Measurements from ENCODE around the gene AFAP1L2. TPM values are rescaled to one million over a fixed set of nuclear protein-coding genes. Genes with fewer than 3 reads are reported as not detected.

Gene AFAP1L2
- total RNA-seq, 2 donors from 2014 or later: 1.8 to 3.0 TPM

GRCh38 chr10:114327537-114328440, 76.5 kb downstream of the AFAP1L2 start:
- Mint-ChIP-seq H3K4me1 (no peaks in the 10 kb centered on the region), H3K4me3 (no peak overlapping the region), H3K27me3 (peaks cover 11% of the 10 kb centered on the region), H3K36me3 (ENCODE audit: low read depth) (no peaks in the 10 kb centered on the region), H3K27ac (no peak overlapping the region)
- ATAC-seq: no peak
- DNase-seq: no peak
- H3K9me3 ChIP-seq (ENCODE audit: control insufficient read depth, low read length, poor library complexity, severe bottlenecking): no peaks in the 10 kb centered on the region

DNA sequence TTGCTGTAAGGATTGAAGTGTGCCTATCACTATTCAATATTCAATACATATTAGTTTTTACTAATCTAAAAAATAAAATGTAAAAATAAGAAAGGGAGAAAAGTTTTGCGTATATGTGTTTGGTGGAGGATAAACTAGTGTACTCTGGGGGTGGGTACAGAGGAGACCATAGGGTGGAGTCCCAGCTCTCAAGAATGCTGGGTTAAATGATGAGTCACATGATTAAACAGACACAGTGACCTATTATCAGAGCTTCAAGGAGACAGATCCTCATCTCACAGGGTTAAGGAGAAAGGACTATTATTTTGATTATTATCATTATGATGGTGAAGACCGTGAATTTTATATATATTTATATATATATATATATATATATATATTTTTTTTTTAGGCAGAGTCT, 77.5 kb downstream of the AFAP1L2 start:
- Mint-ChIP-seq H3K36me3 (ENCODE audit: low read depth) (no peaks in the 10 kb centered on the region), H3K27ac (no peak overlapping the region), H3K4me3 (no peak overlapping the region), H3K4me1 (peaks cover 3% of the 10 kb centered on the region), H3K27me3 (peaks cover 18% of the 10 kb centered on the region)
- no peak for DNase-seq
- H3K9me3 ChIP-seq (ENCODE audit: control insufficient read depth, low read length, poor library complexity, severe bottlenecking): no peaks in the 10 kb centered on the region
- no peak for ATAC-seq

DNA sequence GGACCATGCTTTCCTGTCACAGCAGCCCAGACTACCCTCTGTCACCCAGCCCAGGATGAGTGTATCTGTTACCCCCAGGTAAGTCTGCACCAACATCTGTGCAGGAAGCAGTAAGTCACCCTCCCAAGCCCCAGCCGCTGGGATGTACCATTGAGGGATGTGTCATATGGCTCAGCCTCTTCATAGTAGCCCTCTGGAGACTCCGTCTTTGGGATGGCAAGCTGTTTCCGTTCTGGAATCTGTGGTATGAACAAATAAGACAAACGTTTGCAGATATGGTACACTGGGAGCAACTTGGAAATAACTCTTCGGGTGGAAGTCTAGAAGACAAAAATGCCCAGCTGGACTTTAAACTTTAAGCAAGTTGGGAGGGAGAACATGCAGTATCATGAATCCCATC, 81.3 kb downstream of the AFAP1L2 start:
- ATAC-seq (no peak), DNase-seq (no peak)
- no peaks in the 10 kb centered on the region for H3K36me3 Mint-ChIP-seq (ENCODE audit: low read depth)
- no peak overlapping the region for H3K4me3 Mint-ChIP-seq
- peaks cover 7% of the 10 kb centered on the region for H3K4me1 Mint-ChIP-seq
- H3K9me3 ChIP-seq (ENCODE audit: control insufficient read depth, low read length, poor library complexity, severe bottlenecking): no peaks in the 10 kb centered on the region
- H3K27me3 Mint-ChIP-seq: peaks cover 20% of the 10 kb centered on the region
- H3K27ac Mint-ChIP-seq: no peak overlapping the region

DNA sequence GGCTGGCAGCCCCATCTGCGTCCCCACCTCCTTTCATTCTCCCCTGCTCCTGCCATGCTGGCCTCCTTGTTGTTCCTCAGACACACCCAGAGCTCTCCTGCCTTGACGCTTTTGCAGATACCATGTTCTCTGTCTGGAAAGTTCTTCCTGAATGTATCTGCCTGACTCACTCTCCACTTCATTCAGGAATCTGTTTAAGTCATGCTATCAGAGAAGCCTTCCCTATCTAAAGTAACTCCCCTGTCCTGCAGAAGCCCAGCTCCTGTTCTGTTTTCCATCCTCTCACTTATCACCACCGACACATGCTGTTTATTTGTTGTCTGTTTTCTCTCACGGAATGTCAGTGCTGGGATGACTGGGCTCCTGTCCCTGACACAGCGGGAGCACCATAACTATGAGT, 82.0 kb downstream of the AFAP1L2 start:
- no peaks in the 10 kb centered on the region for H3K9me3 ChIP-seq (ENCODE audit: control insufficient read depth, low read length, poor library complexity, severe bottlenecking)
- Mint-ChIP-seq H3K4me1 (peaks cover 7% of the 10 kb centered on the region), H3K27ac (no peak overlapping the region), H3K36me3 (ENCODE audit: low read depth) (no peaks in the 10 kb centered on the region), H3K27me3 (peaks cover 20% of the 10 kb centered on the region), H3K4me3 (no peak overlapping the region)
- DNase-seq: no peak
- no peak for ATAC-seq

- ATAC-seq (no peak), DNase-seq (no peak)
- peaks cover 7% of the 10 kb centered on the region for H3K4me1 Mint-ChIP-seq
- H3K4me3 Mint-ChIP-seq: no peak overlapping the region
- no peak overlapping the region for H3K27ac Mint-ChIP-seq
- no peaks in the 10 kb centered on the region for H3K9me3 ChIP-seq (ENCODE audit: control insufficient read depth, low read length, poor library complexity, severe bottlenecking)
- H3K36me3 Mint-ChIP-seq (ENCODE audit: low read depth): no peaks in the 10 kb centered on the region
- H3K27me3 Mint-ChIP-seq: peaks cover 34% of the 10 kb centered on the region
Observed at GRCh38 chr10:114320249-114321116, 83.8 kb downstream of the AFAP1L2 start.

GRCh38 chr10:114319406-114320248, 84.7 kb downstream of the AFAP1L2 start:
- Mint-ChIP-seq H3K36me3 (ENCODE audit: low read depth) (no peaks in the 10 kb centered on the region), H3K4me1 (peaks cover 7% of the 10 kb centered on the region), H3K4me3 (no peak overlapping the region), H3K27ac (no peak overlapping the region), H3K27me3 (peaks cover 35% of the 10 kb centered on the region)
- ATAC-seq (no peak), DNase-seq (no peak)
- no peaks in the 10 kb centered on the region for H3K9me3 ChIP-seq (ENCODE audit: control insufficient read depth, low read length, poor library complexity, severe bottlenecking)

- ATAC-seq (no peak), DNase-seq (no peak)
- peaks cover 27% of the 10 kb centered on the region for H3K27me3 Mint-ChIP-seq
- H3K9me3 ChIP-seq (ENCODE audit: control insufficient read depth, low read length, poor library complexity, severe bottlenecking): no peaks in the 10 kb centered on the region
- H3K36me3 Mint-ChIP-seq (ENCODE audit: low read depth): no peaks in the 10 kb centered on the region
- H3K4me3 Mint-ChIP-seq: no peak overlapping the region
- H3K4me1 Mint-ChIP-seq: peaks cover 4% of the 10 kb centered on the region
- no peak overlapping the region for H3K27ac Mint-ChIP-seq
Observed at GRCh38 chr10:114316744-114317143, 87.6 kb downstream of the AFAP1L2 start.

- no peaks in the 10 kb centered on the region for H3K9me3 ChIP-seq (ENCODE audit: control insufficient read depth, low read length, poor library complexity, severe bottlenecking)
- DNase-seq: no peak
- Mint-ChIP-seq H3K27ac (no peak overlapping the region), H3K27me3 (peaks cover 27% of the 10 kb centered on the region), H3K4me1 (peaks cover 2% of the 10 kb centered on the region), H3K4me3 (no peak overlapping the region), H3K36me3 (ENCODE audit: low read depth) (no peaks in the 10 kb centered on the region)
- no peak for ATAC-seq
Observed at GRCh38 chr10:114315566-114316420, 88.5 kb downstream of the AFAP1L2 start.

DNA sequence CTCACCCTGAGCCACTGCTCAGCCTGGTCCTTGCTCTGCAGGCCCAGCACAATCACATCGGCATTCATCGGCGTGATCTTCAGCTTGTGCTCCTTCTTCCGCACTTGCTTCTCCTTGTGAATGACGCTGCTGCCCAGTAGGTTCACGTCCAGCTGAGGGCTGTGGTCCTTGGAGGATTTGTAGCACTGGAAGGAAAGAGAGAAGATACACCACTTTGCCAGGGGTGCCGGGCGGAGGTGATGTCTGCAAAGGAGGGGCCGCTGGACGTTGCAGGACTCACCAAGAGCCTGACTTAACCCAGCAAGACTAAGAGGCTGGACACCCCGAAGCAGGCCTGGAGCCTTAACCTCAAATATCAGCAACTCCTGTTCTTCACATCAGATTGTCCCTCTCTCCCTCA, 90.4 kb downstream of the AFAP1L2 start:
- H3K27ac Mint-ChIP-seq: no peak overlapping the region
- H3K27me3 Mint-ChIP-seq: peaks cover 19% of the 10 kb centered on the region
- H3K4me1 Mint-ChIP-seq: no peaks in the 10 kb centered on the region
- H3K9me3 ChIP-seq (ENCODE audit: control insufficient read depth, low read length, poor library complexity, severe bottlenecking): no peaks in the 10 kb centered on the region
- H3K4me3 Mint-ChIP-seq: no peak overlapping the region
- H3K36me3 Mint-ChIP-seq (ENCODE audit: low read depth): no peaks in the 10 kb centered on the region
- no peak for DNase-seq
- no peak for ATAC-seq

- ATAC-seq (no peak), DNase-seq (no peak)
- no peaks in the 10 kb centered on the region for H3K9me3 ChIP-seq (ENCODE audit: control insufficient read depth, low read length, poor library complexity, severe bottlenecking)
- Mint-ChIP-seq H3K36me3 (ENCODE audit: low read depth) (no peaks in the 10 kb centered on the region), H3K4me3 (no peak overlapping the region), H3K27me3 (peaks cover 19% of the 10 kb centered on the region), H3K27ac (no peak overlapping the region), H3K4me1 (no peaks in the 10 kb centered on the region)
Observed at GRCh38 chr10:114313139-114313538, 91.2 kb downstream of the AFAP1L2 start.

DNA sequence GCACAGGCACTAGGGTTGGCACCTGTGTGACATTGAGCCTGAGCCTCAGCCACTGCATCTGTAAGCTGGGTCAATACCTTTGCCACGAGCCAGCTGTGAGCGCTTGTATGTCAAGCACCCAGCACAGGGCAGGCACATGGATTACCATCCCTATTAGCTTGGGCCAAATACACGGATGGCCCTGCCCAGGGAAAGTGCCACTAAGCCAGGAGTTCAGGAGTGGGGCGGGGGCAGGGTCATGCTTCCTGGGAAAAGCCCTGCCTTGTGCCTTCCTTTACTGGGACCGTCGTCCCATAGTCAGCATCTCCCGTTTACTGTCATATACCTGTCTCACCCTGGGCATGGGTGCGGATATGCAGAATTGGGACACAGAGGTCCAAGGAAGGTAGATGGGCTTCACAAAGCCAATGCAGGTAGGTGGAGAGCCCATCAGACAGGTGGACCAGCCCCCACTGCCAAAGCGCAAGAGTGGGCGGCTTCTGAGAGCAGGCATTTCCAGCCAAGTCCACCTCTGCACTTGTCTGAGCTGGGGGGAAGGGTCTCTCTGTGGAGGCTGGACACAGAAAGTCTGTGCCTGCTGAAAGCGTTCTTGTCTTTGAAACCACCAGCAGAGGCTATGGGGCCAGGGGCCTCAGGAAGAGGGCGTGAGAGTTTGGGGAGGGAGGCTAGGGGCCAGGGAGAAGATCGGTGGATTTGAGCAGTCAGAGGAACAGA, 92.6 kb downstream of the AFAP1L2 start:
- Mint-ChIP-seq H3K4me1 (no peaks in the 10 kb centered on the region), H3K27me3 (peaks cover 17% of the 10 kb centered on the region), H3K4me3 (no peak overlapping the region), H3K27ac (no peak overlapping the region), H3K36me3 (ENCODE audit: low read depth) (no peaks in the 10 kb centered on the region)
- ATAC-seq (no peak), DNase-seq (no peak)
- H3K9me3 ChIP-seq (ENCODE audit: control insufficient read depth, low read length, poor library complexity, severe bottlenecking): no peaks in the 10 kb centered on the region

- no peaks in the 10 kb centered on the region for H3K4me1 Mint-ChIP-seq
- H3K9me3 ChIP-seq (ENCODE audit: control insufficient read depth, low read length, poor library complexity, severe bottlenecking): no peaks in the 10 kb centered on the region
- H3K27me3 Mint-ChIP-seq: peaks cover 11% of the 10 kb centered on the region
- no peak overlapping the region for H3K4me3 Mint-ChIP-seq
- H3K27ac Mint-ChIP-seq: no peak overlapping the region
- no peaks in the 10 kb centered on the region for H3K36me3 Mint-ChIP-seq (ENCODE audit: low read depth)
- ATAC-seq: no peak
- no peak for DNase-seq
Observed at GRCh38 chr10:114311023-114311422, 93.3 kb downstream of the AFAP1L2 start.

Data from T-helper 17 cell (primary cell).